GM11168 (cell line): ENCODE results near the gene C6orf136.

ENCODE experiments used
- in situ Hi-C: fragments of 300-500 bp; cut with MboI; formaldehyde crosslinking; loops from one replicate; pipeline ENCODE4 v1.12.0; 2022; ENCODE audit warnings: low sequenced_read_pairs; ENCODE audit not compliant: unreplicated experiment

Gene C6orf136

DNA sequence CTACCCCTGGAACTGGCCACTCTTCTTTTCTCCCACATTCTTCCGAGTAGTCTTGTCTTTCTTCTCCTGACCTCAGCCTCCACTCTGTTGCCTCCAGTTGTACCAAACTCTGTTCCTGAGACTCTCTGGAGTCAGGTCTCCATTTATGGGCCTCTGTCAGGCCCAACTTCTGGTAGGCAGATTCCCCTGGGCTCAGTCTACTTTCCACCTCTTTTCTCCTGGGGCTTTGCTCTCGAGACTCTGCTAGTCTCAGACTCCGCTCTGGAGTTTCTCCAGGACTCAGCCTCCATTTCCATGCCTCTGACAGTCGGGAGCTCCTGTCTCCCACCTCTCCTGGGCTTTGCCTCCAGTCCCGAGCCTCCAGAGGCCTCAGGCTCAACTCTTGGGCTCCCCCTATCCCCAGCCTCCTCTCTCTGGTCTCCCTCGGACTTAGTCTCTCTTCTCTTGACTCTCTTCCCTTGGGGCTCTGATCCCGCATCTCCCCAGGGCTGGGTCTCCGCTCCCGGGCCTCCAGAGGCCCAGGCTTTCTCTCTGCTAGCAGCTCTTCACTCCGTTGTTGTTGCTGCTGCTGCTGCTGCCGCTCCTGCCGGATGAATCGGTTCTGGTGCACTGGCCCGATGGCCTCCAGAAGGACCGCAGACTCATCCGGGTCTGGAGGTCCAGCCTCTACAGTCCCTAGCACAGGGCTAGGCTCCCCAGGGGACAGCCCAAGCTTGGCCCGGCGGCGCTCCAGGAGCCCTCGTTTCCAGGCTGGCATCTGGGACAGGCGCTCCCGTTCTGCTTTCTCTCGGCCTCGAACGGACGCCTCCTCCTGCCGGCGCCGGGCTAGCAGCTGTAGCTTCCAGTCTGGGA is 38.5 kb downstream of the C6orf136 start:
- in situ Hi-C loops = no loop called here

DNA sequence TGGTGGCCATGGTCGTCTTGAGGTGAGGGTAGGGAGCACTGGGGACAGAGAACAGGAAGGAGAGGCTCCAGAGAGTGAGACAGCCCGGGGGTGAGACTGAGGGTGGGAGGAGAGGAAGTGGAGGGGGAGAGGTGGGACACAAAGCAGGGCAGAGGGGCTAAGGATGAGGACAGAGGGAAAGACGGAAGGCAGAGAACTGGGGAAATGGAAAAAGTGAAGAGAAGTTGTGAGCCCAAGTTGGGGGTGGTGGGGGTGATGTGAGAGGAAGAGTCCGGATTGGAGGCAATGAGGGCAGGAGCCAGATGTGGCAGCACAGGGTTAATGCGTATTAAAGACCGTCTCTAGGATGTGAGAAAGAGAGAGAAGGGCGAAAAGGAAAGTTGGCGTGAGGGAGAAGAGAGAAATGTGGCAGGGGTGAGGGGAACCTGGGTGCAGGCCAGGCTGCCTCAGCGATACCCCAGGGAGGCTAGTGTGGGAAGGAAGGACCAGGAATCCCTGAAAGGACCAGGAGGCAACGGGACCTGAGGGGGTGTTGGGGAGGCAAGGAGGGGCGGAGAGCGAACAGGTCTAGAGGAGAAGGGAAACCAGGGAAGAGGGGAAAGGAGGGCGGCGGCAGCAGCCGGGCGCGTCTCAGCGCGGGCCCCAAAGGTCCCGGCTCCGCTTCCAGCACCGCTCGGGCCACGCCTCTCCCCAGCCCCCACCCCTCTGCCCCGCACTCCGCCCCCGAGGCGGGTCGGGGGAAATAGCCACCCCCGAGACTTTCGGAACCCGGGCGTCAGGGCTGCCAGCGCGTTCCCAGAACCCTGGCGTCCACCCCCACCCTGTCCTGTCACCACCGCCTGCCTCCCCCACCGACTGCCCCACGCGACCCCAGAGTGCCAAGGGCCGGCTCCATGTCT is 39.3 kb downstream of the C6orf136 start, which contains the start of gene PPP1R18:
Gene PPP1R18 (minus strand): TSS at position 637 of the 899 bp plus-strand sequence. CDS start 627 bp downstream, at position 10.
- in situ Hi-C loops = no loop called here

DNA sequence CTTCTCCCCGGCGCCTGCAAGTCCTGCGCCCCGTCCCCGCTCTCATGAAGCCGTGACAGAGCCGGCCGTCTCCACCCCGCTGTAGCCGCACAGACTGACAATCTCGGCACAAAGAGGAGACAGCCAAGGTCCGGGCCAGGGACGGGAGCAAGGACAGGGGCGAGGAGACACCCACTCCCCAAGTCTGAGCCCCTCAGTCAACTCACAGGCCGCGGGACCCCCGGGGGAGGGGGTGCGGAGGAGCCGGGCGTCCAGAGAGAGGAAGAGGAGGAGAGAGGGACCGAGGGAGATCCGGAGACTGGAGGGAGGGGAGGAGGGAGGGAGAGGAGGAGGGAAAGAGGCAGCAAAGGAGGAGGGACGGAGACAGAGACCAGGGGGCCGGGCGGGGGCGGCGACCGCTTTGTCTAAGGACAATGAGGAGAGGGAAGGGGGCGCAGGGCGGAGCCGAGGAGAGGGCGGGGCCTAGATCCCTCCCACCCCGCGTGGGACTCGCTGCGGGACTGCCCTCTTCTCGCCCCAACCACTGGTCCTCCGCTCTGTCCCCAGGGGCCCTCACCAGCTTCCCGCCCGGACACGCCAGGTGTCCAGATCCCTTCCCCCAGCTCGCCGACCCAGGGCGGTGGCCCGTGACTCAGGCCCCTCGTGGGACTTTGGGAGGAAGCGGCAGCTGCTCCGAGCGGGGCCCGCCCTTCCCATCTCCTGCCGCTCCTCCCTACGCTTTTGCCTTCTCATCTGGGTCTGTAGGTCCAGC is 40.1 kb downstream of the C6orf136 start:
- in situ Hi-C loops = no loop called here

DNA sequence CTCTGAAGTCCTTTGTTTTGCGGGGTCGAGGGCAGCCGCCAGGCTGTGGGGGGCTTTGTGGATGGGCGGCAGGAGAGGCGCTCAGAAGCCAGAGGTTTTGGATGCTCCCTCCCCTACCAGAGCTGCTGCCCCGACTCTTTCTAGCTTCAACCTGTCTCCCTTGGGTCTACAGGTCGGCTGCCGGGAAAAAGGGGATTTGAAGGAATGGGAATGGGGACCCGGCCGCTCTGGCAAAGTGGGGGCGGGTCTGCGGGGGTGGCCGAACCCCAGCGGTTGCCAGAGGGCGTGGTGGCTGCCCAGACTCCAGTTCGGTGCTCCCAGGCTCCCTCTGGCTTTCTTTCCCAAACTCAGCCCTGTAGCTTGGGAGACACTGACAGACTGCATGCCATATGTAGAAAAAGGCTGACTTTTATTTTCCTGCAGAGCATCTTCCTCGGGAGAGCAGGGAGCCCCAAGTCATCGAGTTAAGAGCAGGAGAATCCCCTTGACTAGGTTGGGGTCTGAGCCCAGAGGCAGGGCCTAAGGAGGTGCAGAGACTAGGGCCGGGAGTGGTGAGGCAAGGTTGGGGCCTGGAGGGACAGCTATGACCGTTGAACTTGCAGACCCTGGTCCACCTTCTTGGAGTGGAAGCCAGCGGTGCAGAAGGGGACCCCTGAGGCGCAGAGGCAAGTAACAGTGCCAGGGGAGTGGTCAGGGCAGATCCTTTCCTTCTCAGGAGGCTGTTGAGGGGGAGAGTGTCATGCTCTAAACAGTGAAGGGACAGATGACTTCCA is 40.9 kb downstream of the C6orf136 start:
- in situ Hi-C loops = no loop called here

DNA sequence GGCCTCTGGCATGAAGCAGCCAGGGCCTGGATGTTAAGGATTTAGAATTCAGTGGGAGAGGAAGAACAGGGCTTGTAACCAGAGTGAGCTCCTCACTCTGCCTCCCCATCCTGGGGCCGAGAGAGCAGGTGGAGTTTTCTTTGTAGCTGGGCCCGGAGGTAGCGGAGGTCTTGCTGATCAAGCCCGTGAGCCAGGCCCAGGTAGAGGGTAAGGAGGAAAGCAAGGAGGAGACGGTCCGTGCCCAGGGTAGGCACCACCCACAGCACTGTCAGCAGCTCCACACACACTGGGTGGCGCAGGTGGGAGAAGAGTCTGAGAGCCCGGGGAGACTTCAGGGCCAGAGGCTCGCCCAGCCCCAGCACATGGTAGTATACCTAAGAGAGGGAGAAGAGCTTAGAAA is 41.6 kb downstream of the C6orf136 start:
- in situ Hi-C loops = no loop called here

DNA sequence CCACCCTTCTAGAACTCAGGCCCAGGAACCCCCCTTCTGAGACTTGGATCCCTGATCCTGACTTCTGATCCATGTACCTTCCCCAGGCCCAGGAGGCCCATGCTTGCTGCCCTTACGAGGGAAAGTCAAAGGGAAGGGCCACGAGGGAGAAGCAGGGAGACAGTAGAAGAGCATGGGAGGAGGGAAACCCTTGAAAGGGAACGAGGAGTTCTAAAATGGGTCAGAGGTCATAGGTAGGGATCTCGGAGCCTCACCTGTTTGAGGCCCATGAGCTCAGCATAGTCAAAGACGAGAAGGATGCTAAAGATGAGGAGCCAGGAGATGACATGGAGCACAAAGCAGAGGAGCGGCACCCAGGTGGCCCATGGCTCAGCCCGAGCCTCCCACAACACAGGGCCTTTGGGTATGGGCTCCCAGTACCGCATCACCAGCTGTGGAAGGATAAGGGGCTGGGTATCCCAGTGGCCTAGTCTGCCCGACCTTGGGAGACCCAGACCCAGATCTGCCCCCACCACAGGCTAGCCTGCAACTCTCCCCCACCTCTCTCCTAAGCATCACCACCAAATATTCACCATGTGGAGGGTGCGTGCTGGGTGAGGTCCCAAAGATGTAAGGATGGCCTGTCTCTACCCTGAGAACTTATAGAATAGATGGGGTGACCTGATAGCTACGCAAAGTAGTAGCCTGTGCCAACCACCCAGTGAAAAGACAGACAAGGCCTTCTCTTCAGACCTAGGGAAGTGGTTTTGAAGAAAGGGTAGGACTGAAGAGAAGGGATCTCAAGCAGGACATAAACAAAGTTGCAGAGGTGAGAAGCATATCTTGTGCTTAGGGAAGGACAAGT is 42.3 kb downstream of the C6orf136 start:
- in situ Hi-C loops = no loop called here

DNA sequence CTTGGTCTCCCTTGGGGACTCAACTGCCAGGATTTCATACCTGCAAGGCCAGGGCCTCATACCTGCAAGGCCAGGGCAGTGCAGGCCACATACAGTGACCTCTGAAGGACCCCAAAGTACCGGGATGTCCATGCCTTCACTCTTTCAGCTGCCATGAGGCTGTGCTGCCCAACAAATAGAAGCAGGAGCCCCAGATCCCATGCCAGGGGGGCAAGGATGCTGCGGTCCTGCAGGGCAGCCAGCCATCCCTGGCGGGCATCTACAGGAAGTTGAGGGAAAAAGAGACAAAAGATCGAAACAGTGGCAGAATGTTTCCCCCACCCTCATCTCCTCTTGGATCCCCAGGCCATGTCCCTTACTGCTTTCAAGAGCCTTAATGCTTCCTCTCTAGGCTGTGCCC is 43.1 kb downstream of the C6orf136 start:
- in situ Hi-C loops = no loop called here

DNA sequence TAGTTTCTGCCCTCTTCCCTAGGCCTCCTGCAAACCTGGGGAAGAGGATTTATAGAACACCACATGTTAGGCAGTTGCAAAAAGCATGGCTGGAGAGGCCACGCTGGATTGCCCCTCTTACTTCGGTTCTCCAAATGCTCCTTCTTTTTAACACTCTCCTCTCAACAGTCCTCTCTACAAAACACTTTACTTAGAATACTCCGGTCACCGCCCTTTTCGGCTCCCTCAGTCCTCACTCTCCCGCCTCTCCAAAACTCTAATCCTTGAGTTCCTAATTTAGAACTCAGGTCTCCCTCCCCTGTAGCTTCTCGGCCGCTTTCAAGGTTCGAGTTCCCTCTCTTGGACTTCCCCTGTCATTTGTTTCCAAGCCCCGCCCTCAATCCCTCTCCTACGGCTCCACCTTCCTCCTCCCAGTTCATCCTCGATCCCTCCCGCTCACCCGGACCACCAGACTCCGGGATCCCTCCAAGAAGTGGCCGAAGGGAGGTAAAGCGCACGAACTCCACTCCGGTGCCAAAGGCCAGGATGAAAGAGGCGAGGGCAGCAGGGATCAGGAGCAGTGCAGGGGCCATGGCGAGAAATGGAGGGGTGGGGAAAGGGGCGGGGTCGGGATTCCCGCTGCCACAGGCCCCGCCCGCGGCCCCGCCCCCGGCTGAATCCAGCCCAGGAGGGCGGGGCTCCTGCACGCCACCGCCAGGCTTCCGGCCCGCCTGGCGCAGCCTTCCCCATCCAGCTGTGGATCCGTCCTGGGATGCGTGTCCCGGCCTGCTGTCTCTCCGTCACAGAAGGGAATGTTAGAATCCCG is 43.7 kb downstream of the C6orf136 start, which contains the start of gene NRM:
Gene NRM (minus strand): TSS at position 582 of the 805 bp plus-strand sequence. CDS start 10 bp downstream, at position 572.
- in situ Hi-C loops = no loop called here

DNA sequence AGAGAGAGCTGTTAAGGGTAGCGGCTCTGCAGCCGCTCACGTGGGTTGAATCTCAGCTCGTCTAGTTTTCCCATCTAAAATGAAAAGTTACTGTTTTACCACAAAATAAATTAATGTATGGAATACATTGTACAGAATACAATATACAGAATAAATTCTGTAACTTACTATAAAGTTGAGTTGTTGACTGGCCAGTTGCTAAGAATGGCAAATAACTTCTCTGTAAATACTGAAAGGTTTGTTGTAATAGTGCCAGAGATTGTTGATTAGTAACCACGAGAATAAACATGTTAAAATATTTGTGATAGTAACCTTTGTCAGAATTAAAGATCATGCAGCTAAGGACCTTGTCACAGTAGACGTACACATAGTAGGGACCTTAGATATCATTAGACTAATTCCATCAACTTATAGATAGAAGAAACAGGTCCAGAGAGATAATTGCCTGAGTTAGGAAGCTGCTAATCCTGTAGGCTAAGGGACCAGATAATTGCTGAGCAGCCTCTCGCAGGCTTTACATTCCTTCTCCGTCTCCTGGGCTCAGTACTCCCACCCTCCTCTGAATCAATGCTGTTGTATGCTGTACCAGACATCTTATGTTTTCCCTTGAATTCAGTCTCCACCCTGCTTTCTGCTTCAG is 44.4 kb downstream of the C6orf136 start:
- in situ Hi-C loops = no loop called here

DNA sequence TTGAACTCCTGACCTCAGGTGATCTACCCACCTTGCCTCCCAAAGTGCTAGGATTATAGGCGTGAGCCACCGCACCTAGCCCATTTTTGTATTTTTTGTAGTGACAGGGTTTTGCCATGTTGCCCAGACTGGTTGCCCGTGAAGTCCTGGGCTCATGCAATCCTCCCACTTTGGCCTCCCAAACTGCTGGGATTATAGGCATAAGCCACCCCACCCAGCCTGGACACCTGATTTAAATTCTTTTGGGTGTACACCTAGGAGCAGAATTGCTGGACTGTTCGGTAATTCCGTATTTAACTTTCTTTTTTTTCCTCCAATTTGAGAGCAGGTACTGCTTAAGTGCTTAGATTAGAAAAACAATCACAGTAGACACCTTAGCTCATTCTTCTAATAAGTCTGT is 49.5 kb downstream of the C6orf136 start:
- in situ Hi-C loops = no loop called here

DNA sequence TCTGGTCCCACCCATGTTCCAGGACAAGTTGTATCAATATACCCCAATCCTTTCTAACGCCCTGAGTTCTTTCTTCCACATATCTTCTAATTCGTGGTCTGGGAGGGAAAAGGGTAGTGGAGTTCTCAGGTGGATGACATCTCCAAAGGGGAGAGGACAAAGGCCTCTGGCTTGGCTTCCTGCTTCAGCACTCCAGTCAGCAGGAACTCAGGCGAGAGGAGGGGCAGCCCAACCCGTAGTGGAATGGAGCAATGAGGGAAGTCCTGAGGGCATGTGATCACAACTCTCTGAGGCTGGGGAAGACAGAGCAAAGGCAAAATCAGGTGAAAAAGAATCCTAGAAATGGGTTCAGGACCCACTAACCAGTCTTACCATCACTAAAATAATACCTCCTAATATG is 53.4 kb downstream of the C6orf136 start:
- in situ Hi-C loops = no loop called here
